ENCODE data around the gene RAPGEF5. TPM values are rescaled to one million over a fixed set of nuclear protein-coding genes. Genes with fewer than 3 reads are reported as not detected.

RAPGEF5 gene
- total and polyA plus RNA-seq, 9 donors = 6.4 to 22.5 (median 10.4) TPM

- Histone ChIP-seq H3K36me3 (no peaks in the 10 kb centered on the region), H3K4me1 (ENCODE audit: insufficient read depth) (no peaks in the 10 kb centered on the region), H3K27me3 (no peaks in the 10 kb centered on the region), H3K9me3 (no peaks in the 10 kb centered on the region), H3K4me3 (no peak overlapping the region), H3K27ac (no peak overlapping the region)
- intact Hi-C loops (cut with DNase I) = no loop called here
- TF ChIP-seq, protein P1, sequence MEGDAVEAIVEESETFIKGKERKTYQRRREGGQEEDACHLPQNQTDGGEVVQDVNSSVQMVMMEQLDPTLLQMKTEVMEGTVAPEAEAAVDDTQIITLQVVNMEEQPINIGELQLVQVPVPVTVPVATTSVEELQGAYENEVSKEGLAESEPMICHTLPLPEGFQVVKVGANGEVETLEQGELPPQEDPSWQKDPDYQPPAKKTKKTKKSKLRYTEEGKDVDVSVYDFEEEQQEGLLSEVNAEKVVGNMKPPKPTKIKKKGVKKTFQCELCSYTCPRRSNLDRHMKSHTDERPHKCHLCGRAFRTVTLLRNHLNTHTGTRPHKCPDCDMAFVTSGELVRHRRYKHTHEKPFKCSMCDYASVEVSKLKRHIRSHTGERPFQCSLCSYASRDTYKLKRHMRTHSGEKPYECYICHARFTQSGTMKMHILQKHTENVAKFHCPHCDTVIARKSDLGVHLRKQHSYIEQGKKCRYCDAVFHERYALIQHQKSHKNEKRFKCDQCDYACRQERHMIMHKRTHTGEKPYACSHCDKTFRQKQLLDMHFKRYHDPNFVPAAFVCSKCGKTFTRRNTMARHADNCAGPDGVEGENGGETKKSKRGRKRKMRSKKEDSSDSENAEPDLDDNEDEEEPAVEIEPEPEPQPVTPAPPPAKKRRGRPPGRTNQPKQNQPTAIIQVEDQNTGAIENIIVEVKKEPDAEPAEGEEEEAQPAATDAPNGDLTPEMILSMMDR (IDR thresholded peaks at IDR 0.05) = no peak
- TF ChIP-seq EP300 (IDR thresholded peaks at IDR 0.05) = no peak
- no peak for TF ChIP-seq POLR2A (IDR thresholded peaks at IDR 0.05)
- no peak for DNase-seq
These were observed 8.6 kb downstream of the RAPGEF5 start for GRCh38 chr7:22348379-22348778.

DNA sequence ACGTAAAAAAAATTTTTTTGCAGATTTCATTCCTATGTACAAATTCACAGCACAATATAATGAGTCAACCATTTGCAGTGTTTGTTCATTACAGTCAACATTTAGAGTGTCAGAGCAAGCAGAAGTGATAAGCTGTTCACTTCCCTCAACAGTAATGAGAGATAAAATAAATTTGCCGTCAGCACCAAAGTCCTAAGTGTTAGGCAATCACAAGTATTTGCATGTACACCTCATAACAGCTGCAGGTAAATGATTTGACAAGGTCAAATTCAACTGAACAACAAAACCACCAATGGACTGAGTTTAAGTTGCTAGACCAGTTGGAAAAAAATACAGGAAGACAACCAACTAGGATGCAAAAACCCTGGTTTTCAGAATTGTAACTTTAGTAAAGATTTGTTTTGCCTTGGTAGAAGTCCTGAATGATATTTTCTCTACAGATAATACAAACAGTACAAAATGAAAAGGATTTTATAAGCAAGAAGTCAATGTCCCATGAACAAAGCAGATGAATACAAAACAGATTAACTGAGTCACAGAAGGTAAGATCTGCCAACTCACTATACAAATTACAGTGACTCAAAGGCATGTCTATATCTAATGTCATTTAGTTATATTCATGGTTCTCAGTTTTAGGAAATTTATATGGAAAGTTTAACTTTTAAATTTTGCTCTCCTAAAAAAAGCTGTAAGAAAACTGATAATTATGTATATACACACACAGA, 10.4 kb downstream of the RAPGEF5 start:
- 31 to 55% (median 49%) methylated on average over 2 of the region's 2 CpGs for WGBS, 3 donors
- Histone ChIP-seq H3K4me1 (ENCODE audit: insufficient read depth) (no peaks in the 10 kb centered on the region), H3K36me3 (no peaks in the 10 kb centered on the region), H3K27me3 (no peaks in the 10 kb centered on the region), H3K27ac (no peak overlapping the region), H3K4me3 (no peak overlapping the region), H3K9me3 (no peaks in the 10 kb centered on the region)
- no peak for DNase-seq
- TF ChIP-seq EP300 (IDR thresholded peaks at IDR 0.05) (no peak), POLR2A (IDR thresholded peaks at IDR 0.05) (no peak)
- TF ChIP-seq, protein P1 (IDR thresholded peaks at IDR 0.05) = no peak
- intact Hi-C loops (cut with DNase I) = no loop called here

GRCh38 chr7:22344655-22345054, 12.3 kb downstream of the RAPGEF5 start:
- no peaks in the 10 kb centered on the region for H3K4me1 ChIP-seq (ENCODE audit: insufficient read depth)

DNA sequence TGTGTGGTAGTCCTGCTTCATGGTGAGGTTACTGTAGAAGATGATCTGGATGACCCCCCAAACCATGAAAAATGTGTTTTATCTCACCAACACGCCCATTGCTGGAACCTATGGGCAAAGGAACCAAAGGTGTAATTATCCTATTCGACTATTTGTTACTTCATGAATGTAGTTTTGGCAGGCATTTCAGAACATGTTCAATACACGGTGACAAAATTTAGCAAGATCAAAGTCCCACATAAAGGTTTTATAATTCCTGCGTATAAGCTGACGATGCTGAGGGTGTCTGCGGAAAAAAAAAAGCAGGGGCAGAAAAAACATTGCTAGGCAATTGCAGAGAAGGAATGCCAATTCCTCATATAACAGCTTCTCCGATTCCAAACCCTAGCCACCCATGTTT, 13.3 kb downstream of the RAPGEF5 start:
- no peaks in the 10 kb centered on the region for H3K4me1 ChIP-seq (ENCODE audit: insufficient read depth)
- no peak for TF ChIP-seq POLR2A (IDR thresholded peaks at IDR 0.05)
- TF ChIP-seq, protein P1 (IDR thresholded peaks at IDR 0.05) = no peak
- TF ChIP-seq EP300 (IDR thresholded peaks at IDR 0.05) = no peak
- no peaks in the 10 kb centered on the region for H3K27me3 ChIP-seq
- no peaks in the 10 kb centered on the region for H3K36me3 ChIP-seq
- DNase-seq = no peak
- H3K27ac ChIP-seq = no peak overlapping the region
- 86 to 89% (median 88%) methylated on average over 7 of the region's 7 CpGs for WGBS, 3 donors
- intact Hi-C loops (cut with DNase I) = no loop called here
- H3K9me3 ChIP-seq = no peaks in the 10 kb centered on the region
- no peak overlapping the region for H3K4me3 ChIP-seq

More at GRCh38 chr7:22344655-22345054, 12.3 kb downstream of the RAPGEF5 start:
- 86 to 90% (median 87%) methylated on average over 3 of the region's 3 CpGs for WGBS, 3 donors
- intact Hi-C loops (cut with DNase I) = no loop called here
- DNase-seq = no peak
- H3K9me3 ChIP-seq = no peaks in the 10 kb centered on the region
- H3K27me3 ChIP-seq = no peaks in the 10 kb centered on the region
- no peak overlapping the region for H3K4me3 ChIP-seq
- no peaks in the 10 kb centered on the region for H3K36me3 ChIP-seq
- H3K27ac ChIP-seq = no peak overlapping the region
- TF ChIP-seq POLR2A (IDR thresholded peaks at IDR 0.05) = no peak
- TF ChIP-seq, protein P1 (IDR thresholded peaks at IDR 0.05) = no peak
- TF ChIP-seq EP300 (IDR thresholded peaks at IDR 0.05) = no peak
